H9 (cell line): ENCODE results near the gene DACH1. TPM values are rescaled to one million over a fixed set of nuclear protein-coding genes. Genes with fewer than 3 reads are reported as not detected.

Experiments used
- DNase-seq: peaks from one replicate; pipeline ENCODE4 v3.0.0-alpha.2; 2017
- H2AFZ ChIP-seq: one replicate; pipeline ENCODE4 v1.6.1; 2013; ENCODE audit warnings: mild to moderate bottlenecking, low read length, control low read depth, moderate library complexity
- H2AK5ac ChIP-seq: 2 replicates; pipeline ENCODE4 v1.6.1; 2013; ENCODE audit warnings: low read length, control low read depth, mixed read lengths; ENCODE audit not compliant: insufficient read length
- H2BK120ac ChIP-seq: one replicate; pipeline ENCODE4 v1.6.1; 2013; ENCODE audit warnings: low read depth, mild to moderate bottlenecking, low read length, control low read depth, inconsistent platforms; ENCODE audit not compliant: poor library complexity, severe bottlenecking
- H2BK12ac ChIP-seq: 2 replicates; pipeline ENCODE4 v1.6.1; 2013; ENCODE audit warnings: low read length, control low read depth, mixed read lengths, low read depth; ENCODE audit not compliant: insufficient read length
- H2BK15ac ChIP-seq: 2 replicates; pipeline ENCODE4 v1.6.1; 2013; ENCODE audit warnings: low read depth, low read length, control low read depth
- H2BK20ac ChIP-seq: one replicate; pipeline ENCODE4 v1.6.1; 2013; ENCODE audit warnings: low read depth, mild to moderate bottlenecking, low read length, control low read depth, inconsistent platforms; ENCODE audit not compliant: poor library complexity, severe bottlenecking
- H2BK5ac ChIP-seq: 2 replicates; pipeline ENCODE4 v1.6.1; 2013; ENCODE audit warnings: low read length, control low read depth, mixed read lengths; ENCODE audit not compliant: insufficient read length
- H3K14ac ChIP-seq: 2 replicates; pipeline ENCODE4 v1.6.1; 2013; ENCODE audit warnings: low read length, control low read depth; ENCODE audit not compliant: insufficient read depth
- H3K18ac ChIP-seq: 2 replicates; pipeline ENCODE4 v1.6.1; 2013; ENCODE audit warnings: low read depth, mild to moderate bottlenecking, mixed read lengths, low read length, control low read depth; ENCODE audit not compliant: insufficient read length
- H3K23ac ChIP-seq: 2 replicates; pipeline ENCODE4 v1.6.1; 2013; ENCODE audit warnings: low read length, control low read depth, mixed read lengths, low read depth; ENCODE audit not compliant: insufficient read length
- H3K23me2 ChIP-seq: 2 replicates; pipeline ENCODE4 v1.6.1; 2013; ENCODE audit warnings: low read depth, mild to moderate bottlenecking, mixed read lengths, low read length, control low read depth; ENCODE audit not compliant: insufficient read length, poor library complexity, severe bottlenecking
- H3K27ac ChIP-seq: 2 replicates; pipeline ENCODE4 v1.5.1; 2013; ENCODE audit warnings: low read length, control low read depth, mixed read lengths, low read depth; ENCODE audit not compliant: insufficient read length
- H3K27me3 ChIP-seq: 2 replicates; pipeline ENCODE4 v1.6.1; 2013; ENCODE audit warnings: low read length, control low read depth, inconsistent platforms; ENCODE audit not compliant: insufficient read depth
- H3K4ac ChIP-seq: 2 replicates; pipeline ENCODE4 v1.6.1; 2013; ENCODE audit warnings: low read depth, mild to moderate bottlenecking, control low read depth, inconsistent platforms, low read length, moderate library complexity
- H3K4me1 ChIP-seq: 2 replicates; pipeline ENCODE4 v1.6.1; 2013; ENCODE audit warnings: low read length, control low read depth, inconsistent platforms; ENCODE audit not compliant: insufficient read depth
- H3K4me2 ChIP-seq: 2 replicates; pipeline ENCODE4 v1.6.1; 2013; ENCODE audit warnings: low read length, control low read depth, mixed read lengths; ENCODE audit not compliant: insufficient read length, insufficient read depth
- H3K56ac ChIP-seq: 2 replicates; pipeline ENCODE4 v1.6.1; 2013; ENCODE audit warnings: low read depth, mild to moderate bottlenecking, mixed read lengths, low read length, control low read depth; ENCODE audit not compliant: insufficient read length
- H3K79me1 ChIP-seq: 2 replicates; pipeline ENCODE4 v1.6.1; 2013; ENCODE audit warnings: low read depth, mild to moderate bottlenecking, moderate library complexity, low read length, control low read depth, inconsistent platforms; ENCODE audit not compliant: insufficient read depth, poor library complexity, severe bottlenecking
- H3K79me2 ChIP-seq: 2 replicates; pipeline ENCODE4 v1.6.1; 2013; ENCODE audit warnings: low read length, control low read depth, inconsistent platforms; ENCODE audit not compliant: insufficient read depth
- H3K9ac ChIP-seq: 2 replicates; pipeline ENCODE4 v1.6.1; 2013; ENCODE audit warnings: low read length, control low read depth, mixed read lengths; ENCODE audit not compliant: insufficient read length; ENCODE audit errors: extremely low read depth
- H3K9me3 ChIP-seq: one replicate; pipeline ENCODE4 v1.6.1; 2013; ENCODE audit warnings: low read depth, low read length, inconsistent platforms; ENCODE audit not compliant: control insufficient read depth
- H3T11ph ChIP-seq: one replicate; pipeline ENCODE4 v1.6.1; 2013; ENCODE audit warnings: mild to moderate bottlenecking, low read length, control low read depth, inconsistent platforms
- H4K20me1 ChIP-seq: one replicate; pipeline ENCODE4 v1.6.1; 2013; ENCODE audit not compliant: control insufficient read depth, insufficient read length, insufficient read depth
- H4K5ac ChIP-seq: 2 replicates; pipeline ENCODE4 v1.6.1; 2013; ENCODE audit warnings: low read depth, mild to moderate bottlenecking, mixed read lengths, low read length, control low read depth; ENCODE audit not compliant: insufficient read length
- H4K8ac ChIP-seq: replicated peaks from 2 replicates; pipeline ENCODE4 v1.6.1; 2013; ENCODE audit warnings: low read length, control low read depth, mixed read lengths, low read depth; ENCODE audit not compliant: insufficient read length
- H4K91ac ChIP-seq: 2 replicates; pipeline ENCODE4 v1.6.1; 2013; ENCODE audit warnings: low read depth, mild to moderate bottlenecking, moderate library complexity, mixed read lengths, low read length, control low read depth; ENCODE audit not compliant: insufficient read length
- H3K27ac Mint-ChIP-seq, 3 experiments: 2 replicates in 2 of 3; 3 replicates in 1 of 3; pipeline ENCODE4 v1.8.0; 2020 to 2021; ENCODE audit warnings: mixed read lengths in 3 of 3, mild to moderate bottlenecking in 1 of 3, moderate library complexity in 1 of 3
- H3K27me3 Mint-ChIP-seq: 2 replicates; pipeline ENCODE4 v1.8.0; 2021; ENCODE audit warnings: low read depth, mild to moderate bottlenecking, moderate library complexity, mixed read lengths
- H3K36me3 Mint-ChIP-seq, 3 experiments: 2 replicates in 2 of 3; 3 replicates in 1 of 3; pipeline ENCODE4 v1.8.0; 2020 to 2021; ENCODE audit warnings: low read depth in 3 of 3, mixed read lengths in 3 of 3; ENCODE audit not compliant: insufficient read depth in 1 of 3
- H3K4me1 Mint-ChIP-seq, 2 experiments: 2 replicates each; pipeline ENCODE4 v1.8.0; 2020; ENCODE audit warnings: mixed read lengths in 2 of 2
- H3K4me3 Mint-ChIP-seq, 2 experiments: 2 replicates in 1 of 2; 3 replicates in 1 of 2; pipeline ENCODE4 v1.8.0; 2020 to 2021; ENCODE audit warnings: mild to moderate bottlenecking in 2 of 2, mixed read lengths in 2 of 2, moderate library complexity in 1 of 2
- H3K9me3 Mint-ChIP-seq, 2 experiments: 2 replicates in 1 of 2; 3 replicates in 1 of 2; pipeline ENCODE4 v1.8.0; 2020; ENCODE audit warnings: mild to moderate bottlenecking in 2 of 2, mixed read lengths in 2 of 2, moderate library complexity in 1 of 2
- WGBS: extraction: QIAGEN DNeasy Blood & Tissue Kit; methylation state at CpG from one replicate; pipeline ENCODE4 v1.1.7; 2013; ENCODE audit warnings: missing lambda C conversion rate, low lambda C conversion rate, mixed read lengths; ENCODE audit not compliant: insufficient read length; ENCODE audit errors: extremely low coverage; 5-methylcytosine and 5-hydroxymethylcytosine counted together
- total RNA-seq: library from RNA; stranded (reverse); gene quantifications from 2 replicates; pipeline ENCODE4 v1.2.1, GENCODE V29; 2021
- TF ChIP-seq, protein P1 (sequence below): fragments of 200-600 bp; sonication (generic); conservative IDR thresholded peaks from 3 replicates; pipeline ENCODE4 v1.8.0; 2021; ENCODE audit warnings: antibody characterized with exemption, mild to moderate bottlenecking

The DACH1 gene
- total RNA-seq, 1 experiment from 2014 or later, result not detected

GRCh38 chr13:71609271-71609670, 257.7 kb downstream of the DACH1 start:
- Mint-ChIP-seq H3K36me3 (no peaks in the 10 kb centered on the region), H3K27me3 (no peaks in the 10 kb centered on the region)
- TF ChIP-seq, protein P1, sequence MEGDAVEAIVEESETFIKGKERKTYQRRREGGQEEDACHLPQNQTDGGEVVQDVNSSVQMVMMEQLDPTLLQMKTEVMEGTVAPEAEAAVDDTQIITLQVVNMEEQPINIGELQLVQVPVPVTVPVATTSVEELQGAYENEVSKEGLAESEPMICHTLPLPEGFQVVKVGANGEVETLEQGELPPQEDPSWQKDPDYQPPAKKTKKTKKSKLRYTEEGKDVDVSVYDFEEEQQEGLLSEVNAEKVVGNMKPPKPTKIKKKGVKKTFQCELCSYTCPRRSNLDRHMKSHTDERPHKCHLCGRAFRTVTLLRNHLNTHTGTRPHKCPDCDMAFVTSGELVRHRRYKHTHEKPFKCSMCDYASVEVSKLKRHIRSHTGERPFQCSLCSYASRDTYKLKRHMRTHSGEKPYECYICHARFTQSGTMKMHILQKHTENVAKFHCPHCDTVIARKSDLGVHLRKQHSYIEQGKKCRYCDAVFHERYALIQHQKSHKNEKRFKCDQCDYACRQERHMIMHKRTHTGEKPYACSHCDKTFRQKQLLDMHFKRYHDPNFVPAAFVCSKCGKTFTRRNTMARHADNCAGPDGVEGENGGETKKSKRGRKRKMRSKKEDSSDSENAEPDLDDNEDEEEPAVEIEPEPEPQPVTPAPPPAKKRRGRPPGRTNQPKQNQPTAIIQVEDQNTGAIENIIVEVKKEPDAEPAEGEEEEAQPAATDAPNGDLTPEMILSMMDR, result no peak

More at GRCh38 chr13:71609271-71609670, 257.7 kb downstream of the DACH1 start:
- Mint-ChIP-seq H3K4me3 (no peak overlapping the region), H3K27ac (no peak overlapping the region), H3K9me3 (no peaks in the 10 kb centered on the region), H3K4me1 (no peaks in the 10 kb centered on the region)
- no peak overlapping the region for H3K4me2 ChIP-seq
- H4K20me1 ChIP-seq, result no peaks in the 10 kb centered on the region
- no peak overlapping the region for H4K5ac ChIP-seq
- no peak overlapping the region for H2BK5ac ChIP-seq
- no peak overlapping the region for H3K14ac ChIP-seq
- no peak overlapping the region for H4K8ac ChIP-seq
- H2BK15ac ChIP-seq, result no peak overlapping the region
- no peaks in the 10 kb centered on the region for H3K9me3 ChIP-seq
- no CpG with 5 or more reads among the region's 7 CpGs for WGBS
- H2BK12ac ChIP-seq, result no peak overlapping the region
- H3K23ac ChIP-seq, result no peak overlapping the region
- no peak overlapping the region for H3K56ac ChIP-seq
- H3K27ac ChIP-seq, result no peak overlapping the region
- H2AFZ ChIP-seq, result no peak overlapping the region
- H3K79me2 ChIP-seq, result no peaks in the 10 kb centered on the region
- DNase-seq, result no peak
- H3K4ac ChIP-seq, result no peak overlapping the region
- H3K23me2 ChIP-seq, result no peaks in the 10 kb centered on the region
- no peak overlapping the region for H4K91ac ChIP-seq
- no peak overlapping the region for H2BK120ac ChIP-seq
- H3K18ac ChIP-seq, result no peak overlapping the region
- H3K79me1 ChIP-seq, result no peaks in the 10 kb centered on the region
- H3K27me3 ChIP-seq, result no peaks in the 10 kb centered on the region
- H2BK20ac ChIP-seq, result no peak overlapping the region
- H3T11ph ChIP-seq, result no peak overlapping the region
- no peaks in the 10 kb centered on the region for H3K4me1 ChIP-seq
- no peak overlapping the region for H2AK5ac ChIP-seq
- H3K9ac ChIP-seq, result no peak overlapping the region
